Posterior cingulate gyrus (tissue), 11 donors: ENCODE measurements around the gene TSBP1.
"Not testable (repeated sequence)": the region's sequence is repeated elsewhere in the genome, so short reads cannot be mapped to it uniquely, and the experiment has no call there.

ENCODE experiments used
- DNase-seq, 10 donors: peaks; one replicate each; pipeline versions ENCODE4 v3.0.0 to v3.0.0-alpha.2; 2020 to 2021; ENCODE audit warnings: mixed read lengths in 3 of 10
- intact Hi-C: fragments of 100-400 bp; cut with DNase I; formaldehyde crosslinking; loops from one replicate; pipeline ENCODE4 v1.15.1; 2023

Gene TSBP1

DNA sequence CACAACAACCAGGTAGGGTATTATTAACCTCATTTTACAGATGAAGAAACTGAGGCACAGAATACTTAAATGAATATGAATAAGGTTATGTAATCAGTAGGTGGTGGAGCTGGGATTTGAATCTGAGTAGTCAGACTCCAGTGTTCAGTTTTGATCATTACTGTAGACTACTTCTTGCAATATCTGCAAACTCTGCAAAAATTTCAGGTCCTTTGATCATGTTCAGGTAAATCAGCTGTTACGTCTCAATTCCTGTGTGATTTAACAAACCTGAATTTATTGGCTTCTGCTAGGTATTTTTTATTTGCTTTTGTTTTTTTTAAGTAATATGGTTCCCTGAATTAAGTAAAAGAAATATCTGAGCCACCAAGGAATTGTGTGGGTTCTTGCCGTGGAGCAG, 77.1 kb downstream of the TSBP1 start:
- intact Hi-C loops = no loop called here
- no peak for DNase-seq

DNA sequence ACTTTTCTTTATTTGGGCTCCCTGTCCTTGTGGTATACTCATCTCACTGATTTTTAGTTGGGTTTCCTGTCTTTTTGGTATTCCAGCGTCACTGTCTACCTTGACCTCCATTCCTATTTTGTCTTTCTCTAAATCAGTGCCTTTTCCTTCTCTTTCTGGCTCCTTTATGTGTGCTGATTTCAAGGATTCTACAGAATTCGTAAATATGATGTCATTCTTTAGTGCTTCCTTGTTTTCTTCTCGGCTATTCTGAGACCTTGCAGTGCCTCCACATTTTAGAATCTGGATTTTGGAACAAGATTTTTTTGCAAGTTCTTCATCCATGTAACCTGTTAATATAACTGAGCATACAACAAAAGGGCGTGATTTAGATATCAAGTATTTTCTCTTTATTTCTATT, 78.0 kb downstream of the TSBP1 start:
- intact Hi-C loops = no loop called here
- no peak for DNase-seq

DNA sequence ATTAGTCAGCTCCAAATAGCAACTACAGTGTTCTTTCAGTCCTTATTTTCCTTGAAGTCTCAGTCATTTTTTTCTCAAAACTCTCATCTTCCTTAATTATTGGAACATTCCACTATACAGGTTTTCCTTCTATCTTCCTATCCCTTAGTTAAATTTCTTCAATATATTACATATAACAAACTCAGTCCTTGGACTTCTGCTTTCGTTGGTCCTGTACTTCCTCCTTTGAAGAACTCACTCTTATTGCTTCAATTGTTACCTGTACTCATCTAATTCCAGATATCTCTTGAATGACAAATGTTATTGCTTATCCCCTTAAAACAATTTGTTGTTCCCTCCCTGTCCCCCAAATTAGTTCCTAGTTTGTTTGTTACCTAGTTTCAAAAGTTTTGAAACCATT, 80.2 kb downstream of the TSBP1 start:
- intact Hi-C loops = no loop called here
- no peak for DNase-seq

DNA sequence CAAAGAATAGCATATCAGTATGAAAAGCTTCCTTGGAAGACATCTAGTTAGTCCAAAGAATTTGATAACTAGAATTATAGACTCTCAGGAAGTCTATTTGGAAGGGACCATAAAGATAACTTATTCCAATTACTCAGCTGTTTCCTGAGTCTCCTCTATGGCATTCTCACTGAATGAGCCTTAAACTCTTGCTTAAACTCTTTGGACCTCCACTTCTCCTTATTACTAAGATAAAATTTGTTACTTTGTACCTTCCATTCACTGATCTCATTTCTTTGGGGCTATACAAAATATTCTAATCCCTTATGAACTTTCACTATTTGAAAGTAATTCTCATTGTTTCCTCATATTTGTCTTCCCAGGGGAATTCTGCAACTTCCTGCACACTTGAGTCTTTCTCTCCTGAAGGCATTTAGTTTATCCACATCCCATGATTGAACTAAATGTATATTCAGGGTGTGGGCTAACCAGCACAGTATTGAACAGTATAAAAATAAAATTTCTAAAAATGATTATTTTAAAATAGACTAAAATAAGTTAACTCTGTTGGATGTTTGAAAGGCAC, 80.7 kb downstream of the TSBP1 start:
- DNase-seq = no peak
- intact Hi-C loops = no loop called here

DNA sequence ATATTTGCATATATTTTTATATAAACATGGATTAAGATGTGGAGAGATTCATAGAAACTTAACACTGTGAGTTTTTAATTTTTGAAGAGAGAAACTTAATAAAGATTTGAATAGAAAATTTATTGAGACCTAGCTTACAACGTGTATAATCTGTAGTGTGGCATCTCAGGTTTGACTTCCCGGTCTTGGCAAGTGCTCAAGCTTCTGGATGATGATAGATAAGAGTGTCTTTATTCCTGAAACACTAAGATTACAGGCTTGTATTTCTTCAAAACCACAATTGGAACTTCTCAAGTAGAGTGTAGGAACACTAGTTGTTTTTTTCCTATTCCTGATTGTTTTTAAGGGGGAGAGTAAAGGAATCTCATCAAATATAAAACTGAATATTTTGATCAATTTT, 83.3 kb downstream of the TSBP1 start:
- DNase-seq = no peak
- intact Hi-C loops = no loop called here

DNA sequence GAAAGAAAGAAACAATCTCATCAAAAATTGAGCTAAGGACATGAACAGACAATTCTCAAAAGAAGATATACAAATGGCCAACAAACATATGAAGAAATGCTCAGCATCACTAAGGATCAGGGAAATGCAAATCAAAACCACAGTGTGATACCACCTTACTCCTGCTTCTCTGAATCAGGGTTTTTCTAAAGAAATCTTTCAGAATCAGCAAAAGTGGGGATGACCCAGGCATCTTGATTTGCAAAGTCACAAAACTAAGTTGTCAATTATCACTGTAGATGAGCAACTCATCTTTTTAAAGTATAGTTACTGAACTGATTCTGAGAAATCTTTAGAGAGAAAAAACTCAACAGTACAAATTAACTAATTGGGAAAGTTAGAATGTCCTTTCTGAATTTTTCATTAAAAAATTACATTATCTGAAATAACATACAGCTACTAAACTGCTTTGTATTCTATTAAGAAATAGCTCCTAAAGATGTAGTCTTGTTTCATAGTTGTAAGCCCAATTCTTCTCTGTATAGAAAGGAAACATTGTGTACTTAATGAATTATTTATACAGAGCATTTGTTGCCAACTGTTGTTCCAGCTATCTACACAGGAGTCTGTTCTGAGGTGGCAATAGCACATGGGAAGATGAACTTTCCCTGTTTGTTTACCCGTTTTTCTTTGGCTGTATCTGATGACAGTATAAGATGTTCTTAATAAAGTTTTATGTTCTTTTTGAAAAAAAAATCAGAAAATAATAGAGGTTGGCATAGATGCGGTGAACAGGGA, 97.7 kb downstream of the TSBP1 start:
- DNase-seq, intact Hi-C loops: not testable (repeated sequence)

DNA sequence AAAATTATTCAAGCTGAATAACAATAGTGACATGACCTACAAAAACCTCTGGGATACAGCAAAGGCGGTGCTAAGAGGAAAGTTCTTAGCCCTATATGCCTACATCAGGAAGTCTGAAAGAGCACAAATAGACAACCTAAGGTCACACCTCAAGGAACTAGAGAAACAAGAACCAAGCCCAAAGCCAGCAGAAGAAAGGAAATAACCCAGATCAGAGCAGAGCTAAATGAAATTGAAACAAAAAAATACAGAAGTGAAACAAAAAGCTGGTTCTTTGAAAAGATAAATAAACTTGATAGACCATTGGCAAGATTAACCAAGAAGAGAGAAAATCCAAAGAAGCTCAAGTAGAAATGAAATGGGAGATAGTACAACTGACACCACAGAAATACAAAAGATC, 100.3 kb downstream of the TSBP1 start:
- intact Hi-C loops = no loop called here

DNA sequence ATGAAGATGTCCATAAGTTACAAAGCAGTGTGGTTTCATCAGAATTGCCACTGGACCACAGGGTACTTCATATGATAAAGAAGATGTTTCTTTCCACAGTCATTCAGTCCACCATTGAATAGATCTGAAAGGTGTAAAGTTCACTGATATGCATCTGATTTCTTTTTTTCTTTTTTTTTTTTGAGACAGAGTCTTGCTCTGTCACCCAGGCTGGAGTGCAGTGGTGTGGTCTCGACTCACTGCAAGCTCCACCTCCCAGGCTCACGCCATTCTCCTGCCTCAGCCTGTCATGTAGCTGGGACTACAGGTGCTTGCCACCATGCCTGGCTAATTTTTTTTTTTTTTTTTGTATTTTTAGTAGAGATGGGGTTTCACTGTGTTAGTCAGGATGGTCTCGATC, 103.2 kb downstream of the TSBP1 start:
- DNase-seq, intact Hi-C loops: not testable (repeated sequence)

More for the DNA sequence above, 100.3 kb downstream of the TSBP1 start:
- DNase-seq = no peak

DNA sequence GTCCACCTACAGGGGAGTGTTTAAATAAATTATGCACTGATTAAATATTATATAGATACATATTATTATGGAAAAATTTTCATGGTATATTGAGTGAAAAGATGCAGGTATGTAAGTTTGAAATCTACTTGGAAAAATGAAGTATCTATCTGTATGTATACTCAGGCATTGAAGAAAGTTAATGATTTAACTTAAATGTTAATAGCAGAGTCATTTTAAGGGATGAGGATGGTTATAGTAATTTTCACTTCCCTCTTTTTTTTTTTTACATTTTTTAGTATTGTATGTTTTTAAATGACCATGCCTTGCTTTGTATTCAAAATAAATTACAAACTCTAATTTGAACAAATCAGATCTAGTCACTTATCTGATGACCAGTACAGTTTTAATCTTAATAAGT, 104.7 kb downstream of the TSBP1 start:
- DNase-seq = no peak
- intact Hi-C loops = no loop called here

DNA sequence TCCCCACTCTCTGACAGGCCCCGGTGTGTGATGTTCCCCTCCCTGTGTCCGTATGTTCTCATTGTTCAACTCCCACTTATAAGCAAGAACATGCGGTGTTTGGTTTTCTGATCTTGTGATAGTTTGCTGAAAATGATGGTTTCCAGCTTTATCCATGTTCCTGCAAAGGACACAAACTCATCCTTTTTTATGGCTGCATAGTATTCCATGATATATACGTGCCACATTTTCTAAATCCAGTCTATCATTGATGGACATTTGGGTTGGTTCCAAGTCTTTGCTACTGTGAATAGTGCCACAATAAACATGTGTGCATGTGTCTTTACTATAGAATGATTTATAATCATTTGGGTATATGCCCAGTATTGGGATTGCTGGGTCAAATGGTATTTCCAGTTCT, 114.4 kb downstream of the TSBP1 start:
- intact Hi-C loops, DNase-seq: not testable (repeated sequence)

DNA sequence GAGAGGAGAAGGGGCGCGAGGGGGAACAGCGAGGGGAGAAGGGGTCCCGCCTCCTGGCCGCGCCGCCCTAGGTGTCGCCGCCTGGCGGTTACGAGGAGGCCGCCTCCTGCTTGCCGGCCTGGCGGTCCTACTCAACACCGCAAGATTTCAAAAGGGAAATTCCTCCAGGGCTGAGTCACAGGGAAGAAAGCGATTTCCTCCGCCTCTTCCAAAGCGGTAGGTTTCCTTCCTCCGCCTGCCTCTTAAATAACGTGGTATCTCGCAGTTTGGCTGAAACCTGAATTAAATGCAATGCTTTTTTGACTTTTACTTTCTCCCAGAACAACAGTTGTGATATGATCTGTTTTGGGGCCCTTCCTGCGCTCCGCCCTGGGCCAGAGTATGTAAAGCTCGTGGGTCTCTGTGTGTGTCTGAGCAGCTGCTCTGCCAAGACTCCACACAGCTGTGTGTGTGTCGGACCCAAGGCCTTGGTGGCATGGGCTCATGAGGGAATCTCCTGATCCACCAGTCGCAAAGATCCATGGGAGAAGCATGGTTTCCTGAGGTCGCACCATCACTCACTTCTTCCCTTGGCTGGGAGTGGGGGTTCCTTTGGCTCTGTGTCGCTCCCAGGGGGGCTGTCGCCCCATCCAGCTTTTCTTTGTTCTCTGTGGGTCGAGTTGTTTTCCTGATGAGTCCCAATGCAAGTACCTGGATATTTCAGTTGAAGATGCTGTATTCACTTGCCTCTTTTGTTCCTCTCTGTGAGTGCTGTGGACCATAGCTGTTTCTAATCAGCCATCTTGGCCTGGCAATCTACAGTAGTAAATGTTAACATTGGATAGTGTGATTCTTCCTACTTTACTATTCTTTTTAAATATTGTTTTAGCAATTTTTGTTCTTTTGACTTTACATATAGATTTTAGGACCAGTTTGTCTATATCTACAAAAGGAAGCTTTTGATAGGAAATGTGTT, 116.2 kb downstream of the TSBP1 start:
- peak; percentile 31 to 94 (median 60) for DNase-seq
- intact Hi-C loops = no loop called here

DNA sequence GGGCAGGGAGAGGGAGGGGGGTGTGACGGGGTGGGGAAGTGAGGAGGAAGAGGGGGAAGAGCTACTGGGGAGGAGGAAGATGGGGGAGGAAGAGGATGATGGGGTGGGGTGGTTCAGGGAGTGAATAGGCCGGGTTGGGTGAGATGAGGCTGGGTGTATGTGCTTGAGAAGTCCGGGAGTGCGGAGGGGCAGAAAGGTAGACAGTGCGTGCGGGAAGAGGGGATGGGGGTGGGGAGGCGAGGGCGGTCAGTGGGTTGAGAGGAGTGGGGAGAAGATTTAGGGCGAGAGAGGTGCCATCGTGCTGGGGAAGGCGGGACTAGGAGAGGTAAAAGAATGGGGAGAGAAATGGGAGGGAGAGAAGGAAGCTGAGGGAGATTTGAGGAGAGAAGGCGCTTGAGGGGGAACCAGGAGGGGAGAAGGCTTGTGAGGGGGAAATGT, 116.9 kb downstream of the TSBP1 start:
- DNase-seq = peak in 1 of 10 donors; percentile 5
- intact Hi-C loops = no loop called here

DNA sequence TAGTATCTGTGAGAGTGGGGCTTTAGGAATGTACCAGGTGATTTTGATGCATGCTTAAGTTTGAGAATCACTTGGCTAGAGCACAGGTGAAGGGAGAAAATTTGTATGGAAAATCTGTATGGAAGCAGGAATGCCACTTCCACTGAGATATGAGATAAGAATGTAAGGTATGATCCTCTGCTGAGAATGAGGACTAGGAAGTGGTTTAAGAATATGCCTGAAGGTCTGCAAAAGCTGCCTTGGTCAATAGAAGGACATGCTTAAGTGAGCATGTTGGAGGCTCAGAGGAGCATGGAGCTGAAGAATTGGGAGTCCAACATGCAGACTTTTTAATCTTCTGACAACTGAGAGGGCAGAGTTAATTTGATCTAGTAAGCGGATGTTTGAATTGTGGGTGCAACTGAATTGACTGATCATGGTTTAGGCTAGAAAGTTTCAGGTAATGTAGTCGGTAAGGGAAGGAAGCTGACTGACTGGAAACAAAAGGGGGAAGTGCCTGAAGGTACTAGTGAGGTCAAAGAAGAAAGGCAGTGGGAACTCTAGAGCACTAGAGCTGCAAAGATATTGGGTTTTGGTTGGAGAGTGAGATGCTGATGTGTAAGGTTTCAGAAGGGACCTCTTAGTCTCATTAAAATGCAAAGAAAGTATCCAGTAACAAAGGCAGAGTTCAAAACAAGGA, 119.2 kb downstream of the TSBP1 start:
- intact Hi-C loops = no loop called here
- DNase-seq = no peak

DNA sequence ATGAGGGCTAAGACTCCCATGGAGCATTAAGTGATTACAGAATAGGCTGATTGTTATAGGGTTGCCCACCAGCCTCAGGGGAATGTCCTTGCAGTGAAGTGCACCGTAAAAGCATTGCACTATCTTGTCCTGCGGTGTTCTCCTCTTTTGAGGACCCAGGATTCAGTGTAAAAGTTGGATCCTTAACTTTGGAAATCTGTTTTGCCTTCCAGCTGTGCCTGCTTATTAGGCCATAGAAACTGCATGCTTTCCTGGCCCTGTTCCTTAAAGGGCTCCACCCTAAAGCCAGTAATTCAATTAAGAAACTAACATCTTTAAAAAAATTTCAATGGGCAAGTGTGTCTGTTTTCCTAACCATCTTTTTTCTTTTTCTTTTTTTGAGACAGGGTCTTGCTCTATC, 122.4 kb downstream of the TSBP1 start:
- intact Hi-C loops = loop anchor here (5.0 kb wide), 1 partner anchor 538 kb away; no protein-coding TSS in a partner anchor
- DNase-seq = no peak

DNA sequence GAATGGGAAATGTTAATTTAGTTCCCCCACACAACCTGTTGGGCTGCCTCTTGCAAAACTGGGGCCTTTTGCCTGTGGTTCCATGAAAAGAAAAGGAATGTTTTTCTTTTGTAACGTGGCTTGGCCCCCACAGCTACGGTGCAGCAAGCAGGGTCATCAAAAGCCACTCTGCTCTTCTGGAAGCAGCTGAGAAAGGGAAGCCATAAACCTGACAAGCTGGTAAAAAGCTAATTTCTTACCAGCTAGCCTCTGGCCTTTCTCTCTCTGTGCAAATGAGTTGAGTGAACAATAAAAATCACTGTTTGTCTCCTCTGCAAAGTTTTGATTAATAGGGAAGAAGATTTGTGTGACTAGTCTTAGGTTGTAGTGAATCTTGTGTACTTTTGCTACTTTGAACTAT, 124.3 kb downstream of the TSBP1 start:
- intact Hi-C loops = loop anchor here (5.0 kb wide), 1 partner anchor 540 kb away; no protein-coding TSS in a partner anchor
- DNase-seq = no peak

DNA sequence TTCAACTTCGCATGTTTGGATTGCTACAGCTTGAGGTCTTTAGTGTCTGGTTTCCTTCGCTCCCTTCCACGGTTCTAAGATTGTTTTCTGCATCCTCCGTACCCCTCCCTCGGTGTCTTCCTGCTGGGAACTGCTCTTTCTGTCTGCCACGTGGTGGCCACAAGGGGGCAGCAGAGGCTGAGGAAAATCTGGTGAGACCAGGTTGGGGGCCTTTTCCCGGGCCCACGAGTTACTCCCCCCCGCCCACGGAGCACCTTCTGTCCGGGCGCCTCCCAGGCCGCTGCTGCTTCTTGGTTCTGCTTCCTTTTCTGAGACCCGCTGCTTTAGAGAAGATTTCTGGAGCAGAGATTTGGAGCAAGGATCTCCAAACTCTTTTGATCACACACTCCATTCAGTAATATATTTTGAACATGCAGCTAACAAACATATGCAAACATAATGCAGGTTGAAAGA, 126.7 kb downstream of the TSBP1 start:
- intact Hi-C loops = loop anchor here (2.0 to 5.0 kb wide), 3 partner anchors 48 to 542 kb away; no protein-coding TSS in a partner anchor
- peak; percentile 51 to 97 (median 84) for DNase-seq

DNA sequence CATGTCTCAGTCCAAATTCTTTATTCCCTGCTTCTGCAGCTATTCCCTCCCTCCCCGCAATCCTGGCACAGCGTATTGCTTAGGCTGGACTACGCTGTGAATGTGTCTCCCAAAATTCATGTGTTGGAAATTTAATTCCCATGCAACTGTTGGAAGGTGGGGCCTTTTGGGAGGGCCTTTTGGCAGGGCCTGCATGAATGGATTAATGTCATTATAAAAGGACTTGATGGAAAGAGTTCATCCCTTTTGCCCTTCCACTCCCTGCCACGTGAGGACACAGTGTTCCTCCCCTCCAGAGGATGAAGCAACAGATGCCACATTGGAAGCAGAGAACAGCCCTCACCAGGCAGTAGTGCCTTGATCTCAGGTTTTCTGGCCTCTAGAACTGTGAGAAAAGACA, 127.4 kb downstream of the TSBP1 start:
- intact Hi-C loops = loop anchor here (2.0 to 5.0 kb wide), 2 partner anchors 47 to 168 kb away; no protein-coding TSS in a partner anchor
- no peak for DNase-seq
